ENCODE measurements around the gene TIAM2. TPM values are rescaled to one million over a fixed set of nuclear protein-coding genes. Genes with fewer than 3 reads are reported as not detected.

Gene TIAM2
- total RNA-seq, 1 experiment from 2014 or later: 12.9 TPM

DNA sequence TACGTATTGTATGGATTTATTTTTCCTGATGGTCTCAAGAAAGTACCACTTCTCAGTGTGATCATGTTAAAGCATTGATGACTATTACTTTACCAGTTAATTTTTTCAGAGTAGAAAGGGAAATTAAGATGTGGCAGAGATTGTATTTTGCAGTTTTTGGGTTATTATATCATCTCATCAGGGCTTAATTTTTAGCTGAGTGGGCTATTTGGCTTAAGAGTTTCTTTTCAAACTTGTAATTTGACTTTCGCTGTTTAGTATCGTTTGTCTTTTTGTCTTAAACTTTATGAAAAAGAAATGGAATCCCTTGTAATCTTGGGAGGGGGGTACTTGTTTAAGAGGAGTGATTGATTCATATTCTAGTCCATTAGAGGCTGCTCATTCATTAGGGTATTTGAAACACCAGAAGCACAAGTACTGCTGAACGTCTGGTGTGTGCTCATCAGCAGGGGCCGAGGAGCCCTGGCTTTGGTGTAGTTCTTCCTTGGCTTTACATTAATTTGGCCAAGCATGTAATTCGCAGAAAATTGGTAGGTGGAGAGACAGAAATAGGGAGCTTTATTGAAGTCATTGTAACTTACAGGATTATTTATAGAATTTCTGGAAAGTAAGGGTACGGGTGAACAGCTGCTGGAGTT, 112.4 kb downstream of the TIAM2 start:
- Mint-ChIP-seq H3K27me3 (ENCODE audit: unreplicated experiment) (no peaks in the 10 kb centered on the region), H3K36me3 (ENCODE audit: insufficient read depth, unreplicated experiment) (no peaks in the 10 kb centered on the region), H3K4me3 (ENCODE audit: low read depth, unreplicated experiment) (no peak overlapping the region), H3K27ac (ENCODE audit: unreplicated experiment) (no peak overlapping the region), H3K9me3 (ENCODE audit: low read depth, unreplicated experiment) (no peaks in the 10 kb centered on the region), H3K4me1 (ENCODE audit: low read depth, unreplicated experiment) (peaks cover 22% of the 10 kb centered on the region)
- BruUV-seq (replicated peaks): no TSS peak
- TF ChIP-seq, protein P1, sequence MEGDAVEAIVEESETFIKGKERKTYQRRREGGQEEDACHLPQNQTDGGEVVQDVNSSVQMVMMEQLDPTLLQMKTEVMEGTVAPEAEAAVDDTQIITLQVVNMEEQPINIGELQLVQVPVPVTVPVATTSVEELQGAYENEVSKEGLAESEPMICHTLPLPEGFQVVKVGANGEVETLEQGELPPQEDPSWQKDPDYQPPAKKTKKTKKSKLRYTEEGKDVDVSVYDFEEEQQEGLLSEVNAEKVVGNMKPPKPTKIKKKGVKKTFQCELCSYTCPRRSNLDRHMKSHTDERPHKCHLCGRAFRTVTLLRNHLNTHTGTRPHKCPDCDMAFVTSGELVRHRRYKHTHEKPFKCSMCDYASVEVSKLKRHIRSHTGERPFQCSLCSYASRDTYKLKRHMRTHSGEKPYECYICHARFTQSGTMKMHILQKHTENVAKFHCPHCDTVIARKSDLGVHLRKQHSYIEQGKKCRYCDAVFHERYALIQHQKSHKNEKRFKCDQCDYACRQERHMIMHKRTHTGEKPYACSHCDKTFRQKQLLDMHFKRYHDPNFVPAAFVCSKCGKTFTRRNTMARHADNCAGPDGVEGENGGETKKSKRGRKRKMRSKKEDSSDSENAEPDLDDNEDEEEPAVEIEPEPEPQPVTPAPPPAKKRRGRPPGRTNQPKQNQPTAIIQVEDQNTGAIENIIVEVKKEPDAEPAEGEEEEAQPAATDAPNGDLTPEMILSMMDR (IDR thresholded peaks at IDR 0.05; ENCODE audit: unreplicated experiment): no peak
- no peak for DNase-seq
- intact Hi-C loops (cut with micrococcal nuclease; ENCODE audit: unreplicated experiment): no loop called here
- CTCF ChIA-PET: no interaction called here

DNA sequence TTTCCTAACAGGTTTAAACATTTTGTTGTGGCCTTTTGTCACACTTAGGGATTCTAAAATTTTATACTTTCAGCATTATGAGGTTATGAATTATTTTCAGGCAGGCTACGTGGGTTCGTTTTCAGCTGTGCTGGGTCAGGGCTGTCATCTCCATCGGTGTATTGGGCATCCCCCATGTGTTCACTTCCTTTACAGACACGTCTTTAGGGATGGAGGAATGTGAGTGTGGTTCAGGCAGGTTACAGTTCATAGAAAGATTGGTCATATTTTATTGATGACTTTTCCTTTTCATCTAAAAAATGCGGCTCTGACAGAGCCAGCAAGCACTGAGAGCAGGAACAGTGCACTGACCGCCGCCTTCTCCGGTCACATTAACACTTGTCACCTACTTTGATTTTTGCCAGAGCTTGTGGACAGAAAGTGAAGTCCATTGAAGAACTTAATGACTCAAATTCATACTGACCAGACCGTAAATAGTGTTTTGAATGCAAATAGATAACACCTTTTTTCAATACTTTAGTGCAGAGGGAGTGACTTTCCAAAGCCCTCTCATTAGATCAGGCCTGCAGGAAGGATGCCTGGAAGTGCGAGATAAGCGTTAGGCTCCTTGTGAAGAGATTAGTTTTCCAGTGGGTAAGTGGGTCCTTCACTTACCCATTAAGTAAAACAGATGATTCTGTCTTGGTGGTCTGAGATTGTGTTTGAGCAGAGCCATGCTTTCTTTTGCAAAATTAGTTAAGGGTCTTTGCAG, 113.1 kb downstream of the TIAM2 start:
- intact Hi-C loops (cut with micrococcal nuclease; ENCODE audit: unreplicated experiment): no loop called here
- no peak overlapping the region for H3K4me3 Mint-ChIP-seq (ENCODE audit: low read depth, unreplicated experiment)
- H3K36me3 Mint-ChIP-seq (ENCODE audit: insufficient read depth, unreplicated experiment): peaks cover 4% of the 10 kb centered on the region
- H3K4me1 Mint-ChIP-seq (ENCODE audit: low read depth, unreplicated experiment): peaks cover 16% of the 10 kb centered on the region
- no TSS peak for BruUV-seq (replicated peaks)
- DNase-seq: no peak
- CTCF ChIA-PET: no interaction called here
- no peak overlapping the region for H3K27ac Mint-ChIP-seq (ENCODE audit: unreplicated experiment)
- H3K9me3 Mint-ChIP-seq (ENCODE audit: low read depth, unreplicated experiment): no peaks in the 10 kb centered on the region
- H3K27me3 Mint-ChIP-seq (ENCODE audit: unreplicated experiment): no peaks in the 10 kb centered on the region
- TF ChIP-seq, protein P1 (IDR thresholded peaks at IDR 0.05; ENCODE audit: unreplicated experiment): no peak

DNA sequence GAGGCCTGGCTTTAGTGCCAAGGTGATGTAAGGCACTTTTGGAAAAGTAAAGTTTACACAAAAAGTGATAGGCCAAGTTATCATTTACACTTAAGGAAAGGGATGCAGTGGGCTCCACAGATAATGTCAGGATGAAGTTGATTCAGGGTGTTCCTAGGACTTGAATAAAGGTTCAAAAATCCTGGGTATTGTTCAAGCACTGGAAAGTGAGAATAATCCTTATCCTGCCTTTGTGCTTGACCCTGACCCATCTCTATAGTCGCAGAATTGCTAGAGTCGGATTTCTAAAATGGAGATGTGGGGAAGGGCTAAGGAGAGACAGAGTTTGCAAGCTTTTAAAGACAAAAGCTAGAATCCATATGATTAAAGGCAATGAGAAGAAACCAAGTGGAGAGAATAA, 115.6 kb downstream of the TIAM2 start:
- no peak for DNase-seq
- no peaks in the 10 kb centered on the region for H3K9me3 Mint-ChIP-seq (ENCODE audit: low read depth, unreplicated experiment)
- no peak overlapping the region for H3K4me3 Mint-ChIP-seq (ENCODE audit: low read depth, unreplicated experiment)
- CTCF ChIA-PET: interaction anchor here (0.7 kb wide), 1 partner anchor 125 kb away, joined by 7 read pairs; no protein-coding TSS in a partner anchor
- no TSS peak for BruUV-seq (replicated peaks)
- H3K27me3 Mint-ChIP-seq (ENCODE audit: unreplicated experiment): no peaks in the 10 kb centered on the region
- H3K27ac Mint-ChIP-seq (ENCODE audit: unreplicated experiment): no peak overlapping the region
- intact Hi-C loops (cut with micrococcal nuclease; ENCODE audit: unreplicated experiment): no loop called here
- peaks cover 8% of the 10 kb centered on the region for H3K4me1 Mint-ChIP-seq (ENCODE audit: low read depth, unreplicated experiment)
- TF ChIP-seq, protein P1 (IDR thresholded peaks at IDR 0.05; ENCODE audit: unreplicated experiment): no peak
- peaks cover 6% of the 10 kb centered on the region for H3K36me3 Mint-ChIP-seq (ENCODE audit: insufficient read depth, unreplicated experiment)

DNA sequence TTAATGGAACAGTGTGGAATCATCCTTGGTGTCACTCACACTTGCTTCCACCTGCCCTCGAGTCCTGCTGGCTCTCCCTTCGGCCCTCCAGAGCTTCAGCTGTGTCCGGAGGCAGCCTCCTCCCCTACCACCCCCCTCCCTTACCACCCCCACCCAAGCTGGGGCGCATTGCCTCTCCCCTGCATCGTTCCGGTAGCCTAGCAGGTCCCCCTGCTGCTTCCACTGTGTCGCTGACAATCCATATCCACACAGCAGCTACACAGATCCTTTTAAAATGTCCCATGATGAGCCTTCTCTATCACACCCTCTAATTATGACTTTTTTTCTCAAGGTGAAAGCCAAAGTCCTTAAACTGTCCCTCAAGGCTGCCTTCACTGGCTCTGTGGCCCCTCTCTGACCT, 117.6 kb downstream of the TIAM2 start:
- Mint-ChIP-seq H3K27ac (ENCODE audit: unreplicated experiment) (no peak overlapping the region), H3K27me3 (ENCODE audit: unreplicated experiment) (no peaks in the 10 kb centered on the region), H3K4me3 (ENCODE audit: low read depth, unreplicated experiment) (no peak overlapping the region), H3K36me3 (ENCODE audit: insufficient read depth, unreplicated experiment) (peaks cover 6% of the 10 kb centered on the region), H3K4me1 (ENCODE audit: low read depth, unreplicated experiment) (peaks cover 8% of the 10 kb centered on the region), H3K9me3 (ENCODE audit: low read depth, unreplicated experiment) (no peaks in the 10 kb centered on the region)
- CTCF ChIA-PET: no interaction called here
- TF ChIP-seq, protein P1 (IDR thresholded peaks at IDR 0.05; ENCODE audit: unreplicated experiment): no peak
- intact Hi-C loops (cut with micrococcal nuclease; ENCODE audit: unreplicated experiment): no loop called here
- DNase-seq: no peak
- no TSS peak for BruUV-seq (replicated peaks)

Data from Calu3 (cell line).